PFSK-1 (cell line): ENCODE measurements around the gene KAZN.

ENCODE experiments used
- FOXP2 ChIP-seq: optimal IDR thresholded peaks from 2 replicates; pipeline ENCODE3; 2011; ENCODE audit warnings: borderline replicate concordance, control low read depth, inconsistent platforms; ENCODE audit not compliant: insufficient read depth; ENCODE audit errors: extremely low read length, extremely low read depth
- POLR2AphosphoS5 ChIP-seq: IDR thresholded peaks from 2 replicates; pipeline ENCODE4 v1.6.1; 2012; ENCODE audit warnings: low read depth, mild to moderate bottlenecking, control low read depth, low read length, moderate library complexity
- SIN3A ChIP-seq: IDR thresholded peaks from 2 replicates; pipeline ENCODE4 v1.6.1; 2012; ENCODE audit warnings: mild to moderate bottlenecking, low read length, moderate library complexity, borderline replicate concordance; ENCODE audit not compliant: insufficient read depth
- TAF1 ChIP-seq: IDR thresholded peaks from 2 replicates; pipeline ENCODE4 v1.6.1; 2012; ENCODE audit warnings: low read length, control low read depth, borderline replicate concordance; ENCODE audit not compliant: insufficient read depth
- TF ChIP-seq, protein P1 (sequence below), 2 experiments: IDR thresholded peaks; 2 replicates each; pipeline versions ENCODE4 v1.6.1 to v1.8.0; 2011 to 2012; ENCODE audit warnings: low read depth in 2 of 2, low read length in 2 of 2, control low read depth in 1 of 2, inconsistent platforms in 1 of 2, mild to moderate bottlenecking in 1 of 2, moderate library complexity in 1 of 2; ENCODE audit not compliant: insufficient read depth in 1 of 2

KAZN gene

GRCh38 chr1:14672005-14672404 is 73.5 kb downstream of the KAZN start:
- no peak for TF ChIP-seq SIN3A
- no peak for TF ChIP-seq TAF1
- no peak for TF ChIP-seq FOXP2
- TF ChIP-seq, protein P1, sequence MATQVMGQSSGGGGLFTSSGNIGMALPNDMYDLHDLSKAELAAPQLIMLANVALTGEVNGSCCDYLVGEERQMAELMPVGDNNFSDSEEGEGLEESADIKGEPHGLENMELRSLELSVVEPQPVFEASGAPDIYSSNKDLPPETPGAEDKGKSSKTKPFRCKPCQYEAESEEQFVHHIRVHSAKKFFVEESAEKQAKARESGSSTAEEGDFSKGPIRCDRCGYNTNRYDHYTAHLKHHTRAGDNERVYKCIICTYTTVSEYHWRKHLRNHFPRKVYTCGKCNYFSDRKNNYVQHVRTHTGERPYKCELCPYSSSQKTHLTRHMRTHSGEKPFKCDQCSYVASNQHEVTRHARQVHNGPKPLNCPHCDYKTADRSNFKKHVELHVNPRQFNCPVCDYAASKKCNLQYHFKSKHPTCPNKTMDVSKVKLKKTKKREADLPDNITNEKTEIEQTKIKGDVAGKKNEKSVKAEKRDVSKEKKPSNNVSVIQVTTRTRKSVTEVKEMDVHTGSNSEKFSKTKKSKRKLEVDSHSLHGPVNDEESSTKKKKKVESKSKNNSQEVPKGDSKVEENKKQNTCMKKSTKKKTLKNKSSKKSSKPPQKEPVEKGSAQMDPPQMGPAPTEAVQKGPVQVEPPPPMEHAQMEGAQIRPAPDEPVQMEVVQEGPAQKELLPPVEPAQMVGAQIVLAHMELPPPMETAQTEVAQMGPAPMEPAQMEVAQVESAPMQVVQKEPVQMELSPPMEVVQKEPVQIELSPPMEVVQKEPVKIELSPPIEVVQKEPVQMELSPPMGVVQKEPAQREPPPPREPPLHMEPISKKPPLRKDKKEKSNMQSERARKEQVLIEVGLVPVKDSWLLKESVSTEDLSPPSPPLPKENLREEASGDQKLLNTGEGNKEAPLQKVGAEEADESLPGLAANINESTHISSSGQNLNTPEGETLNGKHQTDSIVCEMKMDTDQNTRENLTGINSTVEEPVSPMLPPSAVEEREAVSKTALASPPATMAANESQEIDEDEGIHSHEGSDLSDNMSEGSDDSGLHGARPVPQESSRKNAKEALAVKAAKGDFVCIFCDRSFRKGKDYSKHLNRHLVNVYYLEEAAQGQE (IDR thresholded peaks at IDR 0.05; ENCODE audit: insufficient read depth in 1 of 2, low read depth in 2 of 2, low read length in 2 of 2), result no peak
- TF ChIP-seq POLR2AphosphoS5, result no peak

DNA sequence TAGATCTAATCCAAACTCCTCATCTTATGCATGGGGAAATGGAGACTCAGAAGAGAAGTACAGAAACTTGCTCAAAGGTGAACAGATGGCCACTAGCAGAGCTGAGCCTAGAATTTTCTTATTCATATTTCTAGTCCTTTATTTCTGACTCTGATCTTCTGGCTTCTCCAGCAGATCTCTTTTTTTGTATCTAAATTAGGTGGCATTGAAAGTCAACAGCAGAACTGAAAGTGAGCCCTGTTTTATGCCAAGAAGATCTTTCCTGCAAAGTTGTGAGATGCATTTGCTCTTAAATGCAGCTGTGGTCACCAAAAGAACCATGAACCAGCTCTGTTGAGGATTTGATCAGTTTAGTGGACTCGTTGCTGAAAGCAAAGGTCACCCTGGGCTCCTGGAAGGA is 75.5 kb downstream of the KAZN start:
- TF ChIP-seq TAF1, result no peak
- TF ChIP-seq FOXP2, result no peak
- no peak for TF ChIP-seq POLR2AphosphoS5
- TF ChIP-seq, protein P1 (IDR thresholded peaks at IDR 0.05; ENCODE audit: insufficient read depth in 1 of 2, low read depth in 2 of 2, low read length in 2 of 2), result no peak
- no peak for TF ChIP-seq SIN3A

DNA sequence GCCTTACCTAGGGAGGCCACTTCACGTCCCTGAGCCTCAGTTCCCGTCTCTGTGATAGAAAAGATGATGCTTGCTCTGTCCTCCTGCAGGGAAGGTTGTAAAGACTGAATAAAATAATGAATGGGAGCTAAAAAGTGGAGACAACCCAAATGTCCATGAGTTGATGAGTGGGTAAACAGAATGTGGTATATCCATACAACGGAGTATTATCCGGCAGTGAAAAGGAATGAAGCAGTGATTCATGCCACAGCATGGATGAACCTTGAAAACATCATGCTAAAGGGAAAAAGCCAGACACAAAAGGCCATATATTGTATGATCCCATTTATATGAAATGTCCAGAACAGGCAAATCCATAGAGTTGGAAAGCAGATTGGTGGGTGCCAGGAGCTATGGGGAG is 77.9 kb downstream of the KAZN start:
- TF ChIP-seq FOXP2, result no peak
- TF ChIP-seq, protein P1 (IDR thresholded peaks at IDR 0.05; ENCODE audit: insufficient read depth in 1 of 2, low read depth in 2 of 2, low read length in 2 of 2), result no peak
- no peak for TF ChIP-seq TAF1
- TF ChIP-seq SIN3A, result no peak
- TF ChIP-seq POLR2AphosphoS5, result no peak

- no peak for TF ChIP-seq TAF1
- TF ChIP-seq POLR2AphosphoS5, result no peak
- no peak for TF ChIP-seq SIN3A
- TF ChIP-seq FOXP2, result no peak
- TF ChIP-seq, protein P1 (IDR thresholded peaks at IDR 0.05; ENCODE audit: insufficient read depth in 1 of 2, low read depth in 2 of 2, low read length in 2 of 2), result no peak
Measured at GRCh38 chr1:14677292-14677971, 78.9 kb downstream of the KAZN start.

DNA sequence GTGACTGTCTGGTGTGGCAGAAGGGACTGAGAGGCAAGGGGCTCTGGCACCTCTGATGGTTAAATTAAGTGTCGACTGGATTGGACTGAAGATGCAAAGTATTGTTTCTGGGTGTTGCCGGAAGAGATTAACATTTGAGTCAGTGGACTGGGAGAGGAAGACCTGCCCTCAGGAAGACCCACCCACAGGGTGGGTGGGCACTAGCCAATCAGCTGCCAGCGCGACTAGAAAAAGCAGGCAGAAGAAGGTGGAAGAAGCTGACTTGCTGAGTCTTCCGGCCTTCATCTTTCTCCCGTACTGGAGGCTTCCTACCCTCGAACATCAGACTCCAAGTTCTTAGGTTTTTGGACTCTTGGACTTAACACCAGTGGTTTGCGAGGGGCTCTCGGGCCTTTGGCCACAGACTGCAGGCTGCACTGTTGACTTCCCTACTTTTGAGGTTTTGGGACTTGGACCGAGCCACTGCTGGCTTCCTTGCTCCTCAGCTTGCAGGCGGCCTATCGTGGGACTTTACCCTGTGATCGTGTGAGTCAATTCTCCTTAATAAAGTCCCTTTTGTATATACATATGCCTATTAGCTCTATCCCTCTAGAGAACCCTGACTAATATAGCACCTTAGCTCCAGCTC is 79.6 kb downstream of the KAZN start:
- TF ChIP-seq TAF1, result no peak
- TF ChIP-seq SIN3A, result no peak
- TF ChIP-seq FOXP2, result no peak
